Right hindlimb (tissue), 1 donor: ENCODE measurements around the gene TNFRSF1A.
"Not testable (repeated sequence)": the region's sequence is repeated elsewhere in the genome, so short reads cannot be mapped to it uniquely, and the experiment has no call there.

Experiments
- DNase-seq: peaks from one replicate; pipeline ENCODE4 v3.0.0-alpha.2; 2018

The TNFRSF1A gene

GRCh38 chr12:6355491-6356373 is 13.9 kb upstream of the TNFRSF1A start:
- no peak for DNase-seq

GRCh38 chr12:6354495-6355393 is 12.9 kb upstream of the TNFRSF1A start:
- no peak for DNase-seq

DNA sequence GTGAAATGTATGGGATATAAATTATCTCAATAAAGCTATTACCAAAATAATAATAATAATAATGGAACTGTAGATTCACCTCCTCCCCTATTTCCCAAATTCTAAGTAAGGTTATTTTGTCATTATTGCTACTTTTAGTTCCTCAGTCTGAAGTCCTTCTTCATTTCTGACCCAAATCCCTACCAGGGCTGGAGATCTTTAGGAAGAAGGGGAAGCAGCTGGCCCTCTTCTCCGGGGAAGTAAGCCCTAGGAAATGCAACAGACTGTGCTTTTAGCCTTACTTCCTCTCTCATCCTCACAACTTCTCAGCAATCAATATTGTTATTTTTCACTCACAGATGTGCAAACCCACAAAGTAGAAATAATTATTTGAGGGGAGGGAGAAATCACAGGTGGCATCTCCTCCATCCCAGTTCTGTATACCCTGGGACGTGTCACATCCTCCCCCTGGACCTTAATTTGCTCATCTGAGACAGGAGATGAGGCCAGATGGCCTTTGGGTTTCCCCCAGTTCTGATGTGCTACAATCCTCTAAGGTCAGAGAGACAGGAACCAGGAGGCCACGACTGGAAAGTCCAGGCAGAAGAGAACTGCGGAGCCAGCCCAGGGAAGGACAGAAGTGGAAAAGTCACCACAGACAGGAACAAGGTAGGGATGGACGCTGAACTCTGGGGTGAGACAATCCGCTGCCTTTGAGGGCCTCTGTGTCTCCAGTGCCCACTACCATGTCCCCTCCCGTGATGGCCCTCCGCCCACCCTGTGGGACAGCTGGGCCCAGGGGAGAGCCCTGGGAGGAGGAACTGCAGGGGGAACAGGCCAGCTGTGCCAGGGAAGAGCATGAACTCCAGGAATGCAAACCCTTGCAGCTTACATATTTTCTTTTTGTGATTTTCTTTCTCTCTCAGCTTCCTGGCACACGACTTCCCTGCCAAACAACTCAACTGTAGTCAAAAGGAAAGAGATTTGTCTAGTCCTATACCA is 10.6 kb upstream of the TNFRSF1A start:
- no peak for DNase-seq

GRCh38 chr12:6351622-6352021 is 9.7 kb upstream of the TNFRSF1A start:
- DNase-seq: no peak

DNA sequence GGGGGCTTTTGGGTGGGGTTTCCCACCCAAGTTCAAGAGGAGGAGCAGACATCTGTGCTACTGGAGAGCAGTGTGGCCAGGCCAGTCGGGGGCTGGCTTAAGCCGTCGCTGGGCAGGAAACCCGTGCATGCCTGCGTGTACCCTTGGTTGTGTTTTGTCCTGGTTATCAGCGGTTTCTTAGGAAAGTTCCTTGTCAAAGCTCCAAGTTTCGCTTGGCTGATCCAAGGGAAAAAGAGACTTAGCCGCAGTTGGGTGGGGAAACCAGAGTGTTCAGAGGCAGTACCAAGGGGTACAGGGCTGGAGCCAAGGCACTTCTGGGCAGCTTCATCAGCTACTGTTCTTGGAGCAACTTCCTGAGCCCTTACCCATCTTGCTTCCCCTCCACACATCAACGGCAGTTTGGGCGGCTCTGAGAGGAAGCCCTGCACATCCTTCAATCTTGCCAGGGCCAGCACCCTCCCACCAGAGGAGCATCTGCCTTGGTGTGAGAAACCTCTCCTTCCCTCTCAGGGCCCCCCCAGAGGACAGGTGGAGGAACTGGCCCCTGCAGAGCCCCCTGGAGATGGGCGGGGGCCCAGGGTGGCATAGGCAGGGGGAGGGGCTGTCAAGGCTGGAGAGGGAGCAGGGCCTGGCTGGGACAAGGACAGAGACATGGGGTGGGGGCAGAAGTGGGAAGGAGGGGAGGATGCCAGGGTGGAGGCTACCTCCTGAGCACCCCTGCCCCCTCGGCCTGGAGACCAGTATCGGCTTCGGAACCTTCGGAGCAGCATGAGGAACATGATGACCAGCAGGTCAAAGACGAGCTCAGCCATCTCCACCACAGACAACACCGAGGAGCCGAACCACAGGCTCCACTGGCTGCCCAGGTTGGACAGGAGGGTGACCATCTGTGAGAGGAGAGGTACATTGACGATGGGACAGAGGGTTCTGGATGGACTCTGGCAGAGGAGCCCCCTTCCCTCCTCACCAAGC is 5.8 kb upstream of the TNFRSF1A start:
- peak; percentile 76 for DNase-seq

GRCh38 chr12:6346942-6347341 is 5.1 kb upstream of the TNFRSF1A start:
- no peak for DNase-seq

DNA sequence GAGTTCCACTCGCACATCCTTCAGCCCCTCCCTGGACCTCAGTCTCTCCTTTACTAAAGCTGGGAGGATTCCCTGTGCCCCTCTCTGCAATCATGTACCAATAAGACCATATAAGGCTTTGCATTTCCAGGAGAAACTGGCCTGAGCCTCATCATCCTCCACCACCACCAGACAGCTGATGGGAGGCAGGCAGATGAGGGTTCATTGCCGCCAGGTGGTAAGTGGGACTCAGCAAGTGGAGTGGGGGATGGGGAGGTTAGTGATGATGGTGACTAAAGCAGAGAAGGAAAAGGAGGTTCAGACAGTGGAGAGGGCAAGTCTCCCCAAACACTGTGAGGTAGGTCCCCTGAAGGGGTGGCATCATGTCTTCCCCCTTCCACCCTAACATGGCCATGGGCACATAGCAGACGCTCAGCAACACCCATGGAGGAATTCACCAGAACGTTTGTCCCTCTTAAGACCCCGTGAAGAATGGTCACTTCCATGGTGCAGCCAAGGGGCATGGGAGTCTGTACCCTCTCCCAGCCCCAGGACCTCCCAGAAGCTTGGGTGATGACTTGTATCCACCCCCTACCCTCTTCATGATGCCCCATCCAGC is 4.5 kb upstream of the TNFRSF1A start:
- no peak for DNase-seq

DNA sequence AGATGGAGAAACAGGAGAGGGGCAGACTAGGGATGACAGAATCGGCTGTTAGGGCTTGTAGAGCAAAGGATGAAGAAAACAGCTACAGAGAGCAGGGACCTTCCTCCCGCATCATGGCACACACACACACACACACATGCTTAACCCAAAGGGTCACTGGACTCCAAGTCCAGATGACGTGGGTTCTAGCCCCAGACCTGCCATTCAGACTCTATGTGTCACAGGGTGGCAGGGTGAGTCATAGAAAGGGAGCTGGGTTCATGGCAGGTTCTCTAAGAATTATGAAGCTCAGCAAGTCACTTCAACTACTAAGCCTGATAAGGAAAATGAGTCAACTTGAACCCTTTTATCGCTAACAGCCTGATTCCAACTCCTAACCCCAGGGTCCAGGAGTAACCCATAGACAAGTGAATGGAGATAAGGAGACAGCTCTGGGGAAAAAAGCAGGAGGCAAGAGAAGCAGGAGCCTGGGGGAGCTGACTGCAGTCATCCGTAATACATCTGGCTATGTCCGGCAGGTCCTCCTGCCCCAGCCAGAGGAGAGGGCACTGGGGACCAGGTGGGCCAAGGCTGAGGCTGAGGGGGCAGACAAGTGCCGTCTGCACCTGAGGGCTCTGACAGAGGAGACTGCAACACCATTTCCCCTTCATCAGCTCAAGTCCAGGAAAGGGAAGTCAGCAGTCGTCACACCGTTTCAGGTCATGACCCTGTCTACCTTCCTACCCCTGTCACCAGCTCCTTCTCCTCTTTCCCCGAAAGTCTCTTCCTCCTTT is 3.6 kb upstream of the TNFRSF1A start:
- no peak for DNase-seq

DNA sequence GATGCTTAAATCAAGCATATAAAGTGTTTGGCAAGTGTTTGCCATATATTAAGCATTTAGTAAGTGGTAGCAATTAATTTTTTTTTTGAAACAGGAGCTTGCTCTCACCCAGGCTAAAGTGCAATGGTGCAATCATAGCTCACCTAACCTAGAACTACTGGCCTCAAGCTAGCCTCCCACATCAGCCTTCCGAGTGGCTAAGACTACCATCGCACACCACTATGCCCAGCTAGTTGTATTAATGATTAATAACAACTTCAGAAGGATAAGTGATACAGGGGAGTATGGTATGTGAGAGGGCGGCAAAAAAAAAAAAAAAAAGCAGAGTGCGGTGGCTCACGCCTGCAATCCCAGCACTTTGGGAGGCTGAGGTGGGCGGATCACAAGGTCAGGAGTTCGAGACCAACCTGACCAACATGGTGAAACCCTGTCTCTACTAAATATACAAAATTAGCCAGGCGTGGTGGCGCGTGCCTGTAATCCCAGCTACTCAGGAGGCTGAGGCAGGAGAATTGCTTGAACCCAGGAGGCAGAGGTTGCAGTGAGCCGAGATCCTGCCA is 2.3 kb upstream of the TNFRSF1A start:
- not testable (repeated sequence) for DNase-seq

- no peak for DNase-seq
Measured at GRCh38 chr12:6343518-6343917, 1.6 kb upstream of the TNFRSF1A start.

GRCh38 chr12:6342140-6342889 is 439 bp upstream of the TNFRSF1A start:
- no peak for DNase-seq

GRCh38 chr12:6340745-6341416 is 995 bp downstream of the TNFRSF1A start:
- no peak for DNase-seq

GRCh38 chr12:6340032-6340638 is 1.7 kb downstream of the TNFRSF1A start:
- peak; percentile 72 for DNase-seq

DNA sequence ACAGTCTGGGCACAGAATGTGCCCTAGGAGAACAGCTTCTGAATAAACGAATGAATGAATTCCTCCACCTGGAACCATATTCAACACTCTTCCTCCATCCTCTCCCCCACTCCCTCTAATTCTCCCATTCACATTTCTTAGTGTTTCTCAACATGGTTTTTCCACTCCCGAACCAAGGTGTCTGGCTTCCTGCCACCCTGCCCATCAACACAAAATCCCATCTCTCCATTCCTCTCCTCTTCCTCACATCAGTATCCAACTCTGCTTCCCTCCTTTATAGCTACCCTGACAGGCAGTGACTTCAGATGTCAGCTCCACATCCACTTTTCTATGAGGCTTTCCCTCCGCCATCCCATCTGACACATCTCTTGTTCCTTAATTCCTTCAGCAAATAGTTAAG is 2.9 kb downstream of the TNFRSF1A start:
- DNase-seq: no peak

GRCh38 chr12:6338536-6338935 is 3.3 kb downstream of the TNFRSF1A start:
- DNase-seq: not testable (repeated sequence)

- no peak for DNase-seq
Measured at GRCh38 chr12:6337958-6338433, 3.9 kb downstream of the TNFRSF1A start.
